NCI-H446 treated with DMSO at 0.1 percent for 48 hours (cell line): ENCODE results near the gene CGB7.
"Not testable (repeated sequence)": the region's sequence is repeated elsewhere in the genome, so short reads cannot be mapped to it uniquely, and the experiment has no call there.

Source experiments
- DNase-seq: peaks from one replicate; lab custom pipeline; 2025; lab: John Stamatoyannopoulos, UW

CGB7 gene

GRCh38 chr19:49042177-49042576, 15.4 kb downstream of the CGB7 start:
- DNase-seq, result no peak

- not testable (repeated sequence) for DNase-seq
Observed at GRCh38 chr19:49039736-49040135, 17.8 kb downstream of the CGB7 start.

- DNase-seq, result not testable (repeated sequence)
Observed at GRCh38 chr19:49038557-49039276, 18.8 kb downstream of the CGB7 start.

- not testable (repeated sequence) for DNase-seq
Observed at GRCh38 chr19:49038111-49038510, 19.4 kb downstream of the CGB7 start.

GRCh38 chr19:49036815-49037214, 20.7 kb downstream of the CGB7 start, which contains the start of gene CGB1:
TSS of gene CGB1 (minus strand) at chr19:49036895. CDS start at chr19:49036711, 184 bp downstream.
- not testable (repeated sequence) for DNase-seq

- DNase-seq, result not testable (repeated sequence)
Observed at GRCh38 chr19:49031642-49032301, 25.8 kb downstream of the CGB7 start, which contains the start of gene CGB2. TSS of gene CGB2 (plus strand) at chr19:49031890. CDS start at chr19:49032096, 206 bp downstream.

- DNase-seq, result not testable (repeated sequence)
Observed at GRCh38 chr19:49030323-49030722, 27.2 kb downstream of the CGB7 start.

GRCh38 chr19:49029749-49030148, 27.8 kb downstream of the CGB7 start:
- DNase-seq, result not testable (repeated sequence)

- not testable (repeated sequence) for DNase-seq
Observed at GRCh38 chr19:49028686-49029085, 28.9 kb downstream of the CGB7 start.

GRCh38 chr19:49025599-49025998, 31.9 kb downstream of the CGB7 start:
- not testable (repeated sequence) for DNase-seq

GRCh38 chr19:49025088-49025487, 32.5 kb downstream of the CGB7 start:
- not testable (repeated sequence) for DNase-seq

- DNase-seq, result not testable (repeated sequence)
Observed at GRCh38 chr19:49024233-49024632, 33.3 kb downstream of the CGB7 start, which contains the start of gene CGB3. TSS of gene CGB3 (minus strand) at chr19:49024333. CDS start at chr19:49023971, 362 bp downstream.

GRCh38 chr19:49022116-49022515, 35.4 kb downstream of the CGB7 start:
- no peak for DNase-seq

GRCh38 chr19:49020931-49021895, 36.3 kb downstream of the CGB7 start:
- DNase-seq, result no peak

GRCh38 chr19:49020342-49020741, 37.2 kb downstream of the CGB7 start:
- no peak for DNase-seq

- no peak for DNase-seq
Observed at GRCh38 chr19:49019242-49019932, 38.2 kb downstream of the CGB7 start.

- DNase-seq, result not testable (repeated sequence)
Observed at GRCh38 chr19:49018388-49019241, 38.9 kb downstream of the CGB7 start.

- DNase-seq, result no peak
Observed at GRCh38 chr19:49017666-49018351, 39.7 kb downstream of the CGB7 start.

- DNase-seq, result no peak
Observed at GRCh38 chr19:49017041-49017665, 40.4 kb downstream of the CGB7 start, which contains the start of gene LHB. TSS of gene LHB (minus strand) at chr19:49017091. CDS start at chr19:49017081, 10 bp downstream.
